ENCODE results near the gene NPIPB8. TPM values are rescaled to one million over a fixed set of nuclear protein-coding genes. Genes with fewer than 3 reads are reported as not detected.
A peak's percentile ranks its signal among the peaks of the same experiment; 100 is the strongest.

NPIPB8 gene
- total and polyA plus RNA-seq, 2 of the 13 experiments (the other 11 are each of a cell fraction or from before 2014, with no cell fraction given) = 0.49 to 2.3 TPM

GRCh38 chr16:28592979-28593553, 44.8 kb upstream of the NPIPB8 start (continued):
- TF ChIP-seq, protein P1, sequence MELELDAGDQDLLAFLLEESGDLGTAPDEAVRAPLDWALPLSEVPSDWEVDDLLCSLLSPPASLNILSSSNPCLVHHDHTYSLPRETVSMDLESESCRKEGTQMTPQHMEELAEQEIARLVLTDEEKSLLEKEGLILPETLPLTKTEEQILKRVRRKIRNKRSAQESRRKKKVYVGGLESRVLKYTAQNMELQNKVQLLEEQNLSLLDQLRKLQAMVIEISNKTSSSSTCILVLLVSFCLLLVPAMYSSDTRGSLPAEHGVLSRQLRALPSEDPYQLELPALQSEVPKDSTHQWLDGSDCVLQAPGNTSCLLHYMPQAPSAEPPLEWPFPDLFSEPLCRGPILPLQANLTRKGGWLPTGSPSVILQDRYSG (CRISPR knock-in tag; IDR thresholded peaks at IDR 0.05) = no peak
- no peak for TF ChIP-seq ZFP36 (IDR thresholded peaks at IDR 0.05; ENCODE audit: borderline replicate concordance, low read depth, low read length, partially characterized antibody)
- TF ChIP-seq SOX6 (IDR thresholded peaks at IDR 0.05) = no peak
- TF ChIP-seq SOX6 (CRISPR knock-in tag; IDR thresholded peaks at IDR 0.05) = no peak
- no peak for TF ChIP-seq CBX2 (IDR thresholded peaks at IDR 0.05; ENCODE audit: low read depth, low read length)
- TF ChIP-seq CBX2 (CRISPR knock-in tag; IDR thresholded peaks at IDR 0.05; ENCODE audit: low read depth) = no peak
- TF ChIP-seq SOX5 (CRISPR knock-in tag; IDR thresholded peaks at IDR 0.05; ENCODE audit: borderline replicate concordance) = no peak
- no peak for TF ChIP-seq HOMEZ (CRISPR knock-in tag; IDR thresholded peaks at IDR 0.05; ENCODE audit: low read depth)
- TF ChIP-seq TAF1 (CRISPR knock-in tag; IDR thresholded peaks at IDR 0.05) = no peak
- TF ChIP-seq PHF21A (CRISPR knock-in tag; IDR thresholded peaks at IDR 0.05) = no peak
- peak; percentile 33 for TF ChIP-seq AGO1 (IDR thresholded peaks at IDR 0.05; ENCODE audit: low read depth, low read length, poor library complexity, severe bottlenecking)
- TF ChIP-seq MLX (CRISPR knock-in tag; IDR thresholded peaks at IDR 0.05) = no peak
- TF ChIP-seq NFYC (CRISPR knock-in tag; IDR thresholded peaks at IDR 0.05) = no peak
- no peak for TF ChIP-seq ZNF788 (CRISPR knock-in tag; IDR thresholded peaks at IDR 0.05; ENCODE audit: borderline replicate concordance)
- TF ChIP-seq ZNF235 (CRISPR knock-in tag; IDR thresholded peaks at IDR 0.05; ENCODE audit: borderline replicate concordance) = no peak
- TF ChIP-seq ZEB1 (IDR thresholded peaks at IDR 0.05; ENCODE audit: insufficient replicate concordance, low read depth) = no peak
- TF ChIP-seq CEBPG (CRISPR knock-in tag; IDR thresholded peaks at IDR 0.05) = no peak
- TF ChIP-seq, protein P2, sequence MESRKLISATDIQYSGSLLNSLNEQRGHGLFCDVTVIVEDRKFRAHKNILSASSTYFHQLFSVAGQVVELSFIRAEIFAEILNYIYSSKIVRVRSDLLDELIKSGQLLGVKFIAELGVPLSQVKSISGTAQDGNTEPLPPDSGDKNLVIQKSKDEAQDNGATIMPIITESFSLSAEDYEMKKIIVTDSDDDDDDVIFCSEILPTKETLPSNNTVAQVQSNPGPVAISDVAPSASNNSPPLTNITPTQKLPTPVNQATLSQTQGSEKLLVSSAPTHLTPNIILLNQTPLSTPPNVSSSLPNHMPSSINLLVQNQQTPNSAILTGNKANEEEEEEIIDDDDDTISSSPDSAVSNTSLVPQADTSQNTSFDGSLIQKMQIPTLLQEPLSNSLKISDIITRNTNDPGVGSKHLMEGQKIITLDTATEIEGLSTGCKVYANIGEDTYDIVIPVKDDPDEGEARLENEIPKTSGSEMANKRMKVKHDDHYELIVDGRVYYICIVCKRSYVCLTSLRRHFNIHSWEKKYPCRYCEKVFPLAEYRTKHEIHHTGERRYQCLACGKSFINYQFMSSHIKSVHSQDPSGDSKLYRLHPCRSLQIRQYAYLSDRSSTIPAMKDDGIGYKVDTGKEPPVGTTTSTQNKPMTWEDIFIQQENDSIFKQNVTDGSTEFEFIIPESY (CRISPR knock-in tag; IDR thresholded peaks at IDR 0.05) = peak; percentile 64; the same call in 1 of the 2 replicates
- TF ChIP-seq PTBP1 (IDR thresholded peaks at IDR 0.05; ENCODE audit: low read depth, low read length, poor library complexity, severe bottlenecking) = no peak
- TF ChIP-seq AGO2 (optimal IDR thresholded peaks at IDR 0.05; ENCODE audit: low read depth, low read length) = peak; percentile 90
- TF ChIP-seq ATRX (CRISPR knock-in tag; IDR thresholded peaks at IDR 0.05; ENCODE audit: borderline replicate concordance) = no peak
- no peak for TF ChIP-seq IRF2 (CRISPR knock-in tag; IDR thresholded peaks at IDR 0.05)
- 0 out of 2 replicates have a peak, but pooled peaks have one; percentile 33 for TF ChIP-seq KMT2A (CRISPR knock-in tag; IDR thresholded peaks at IDR 0.05)
- TF ChIP-seq, protein P3, sequence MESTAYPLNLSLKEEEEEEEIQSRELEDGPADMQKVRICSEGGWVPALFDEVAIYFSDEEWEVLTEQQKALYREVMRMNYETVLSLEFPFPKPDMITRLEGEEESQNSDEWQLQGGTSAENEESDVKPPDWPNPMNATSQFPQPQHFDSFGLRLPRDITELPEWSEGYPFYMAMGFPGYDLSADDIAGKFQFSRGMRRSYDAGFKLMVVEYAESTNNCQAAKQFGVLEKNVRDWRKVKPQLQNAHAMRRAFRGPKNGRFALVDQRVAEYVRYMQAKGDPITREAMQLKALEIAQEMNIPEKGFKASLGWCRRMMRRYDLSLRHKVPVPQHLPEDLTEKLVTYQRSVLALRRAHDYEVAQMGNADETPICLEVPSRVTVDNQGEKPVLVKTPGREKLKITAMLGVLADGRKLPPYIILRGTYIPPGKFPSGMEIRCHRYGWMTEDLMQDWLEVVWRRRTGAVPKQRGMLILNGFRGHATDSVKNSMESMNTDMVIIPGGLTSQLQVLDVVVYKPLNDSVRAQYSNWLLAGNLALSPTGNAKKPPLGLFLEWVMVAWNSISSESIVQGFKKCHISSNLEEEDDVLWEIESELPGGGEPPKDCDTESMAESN (CRISPR knock-in tag; conservative IDR thresholded peaks at IDR 0.05) = no peak
- TF ChIP-seq ZNF10 (CRISPR knock-in tag; IDR thresholded peaks at IDR 0.05; ENCODE audit: borderline replicate concordance, low read depth) = no peak
- TF ChIP-seq KDM2A (CRISPR knock-in tag; IDR thresholded peaks at IDR 0.05; ENCODE audit: borderline replicate concordance, low read depth) = no peak

Data from HepG2 (cell line).